ENCODE measurements around the gene CHRNA3.
"Not testable (repeated sequence)": the region's sequence is repeated elsewhere in the genome, so short reads cannot be mapped to it uniquely, and the experiment has no call there.

CHRNA3 gene

GRCh38 chr15:78563092-78563491, 57.7 kb downstream of the CHRNA3 start:
- FAIRE-seq (no peak), DNase-seq (ENCODE audit: insufficient read length, low spot score) (no peak)
- no peak for TF ChIP-seq CTCF (IDR thresholded peaks at IDR 0.05; ENCODE audit: insufficient read depth, missing control alignments)

GRCh38 chr15:78561490-78561889, 59.3 kb downstream of the CHRNA3 start:
- DNase-seq (ENCODE audit: insufficient read length, low spot score) (no peak), FAIRE-seq (no peak)
- no peak for TF ChIP-seq CTCF (IDR thresholded peaks at IDR 0.05; ENCODE audit: insufficient read depth, missing control alignments)

GRCh38 chr15:78560201-78560600, 60.6 kb downstream of the CHRNA3 start:
- FAIRE-seq; DNase-seq (ENCODE audit: insufficient read length, low spot score): not testable (repeated sequence)

- TF ChIP-seq CTCF (IDR thresholded peaks at IDR 0.05; ENCODE audit: insufficient read depth, missing control alignments), result no peak
- DNase-seq (ENCODE audit: insufficient read length, low spot score) (no peak), FAIRE-seq (no peak)
Observed at GRCh38 chr15:78552597-78552996, 68.2 kb downstream of the CHRNA3 start.

GRCh38 chr15:78551902-78552301, 68.9 kb downstream of the CHRNA3 start:
- DNase-seq (ENCODE audit: insufficient read length, low spot score), result no peak
- FAIRE-seq, result no peak
- no peak for TF ChIP-seq CTCF (IDR thresholded peaks at IDR 0.05; ENCODE audit: insufficient read depth, missing control alignments)

- DNase-seq (ENCODE audit: insufficient read length, low spot score) (no peak), FAIRE-seq (no peak)
- no peak for TF ChIP-seq CTCF (IDR thresholded peaks at IDR 0.05; ENCODE audit: insufficient read depth, missing control alignments)
Observed at GRCh38 chr15:78550815-78551214, 70.0 kb downstream of the CHRNA3 start.

GRCh38 chr15:78550194-78550593, 70.6 kb downstream of the CHRNA3 start:
- TF ChIP-seq CTCF (IDR thresholded peaks at IDR 0.05; ENCODE audit: insufficient read depth, missing control alignments), result no peak
- no peak for DNase-seq (ENCODE audit: insufficient read length, low spot score)
- FAIRE-seq, result no peak
